K562 (cell line): ENCODE data around the gene NOLC1. TPM values are rescaled to one million over a fixed set of nuclear protein-coding genes. Genes with fewer than 3 reads are reported as not detected.

ENCODE experiments used
- ATAC-seq: fragments of 200-7000 bp; cut with Tn5 transposase; 3 replicates; pipeline ENCODE4 v1.9.1; 2020; ENCODE audit warnings: moderate library complexity
- BruUV-seq: library from RNA; stranded (reverse); fragments of 400-500 nt; replicated peaks from 2 replicates; lab custom pipeline; 2021; lab: Mats Ljungman, UMichigan
- CTCF ChIA-PET: fragments of 300-600 bp; formaldehyde crosslinking; extraction: SDS; loops from one replicate; lab custom pipeline; 2021; ENCODE audit warnings: low intra/inter-chr PET ratio; lab: Yijun Ruan, JAX
- POLR2A ChIA-PET: fragments of 300-600, 350-650 bp; sonication (Branson Sonifier 250); formaldehyde crosslinking; extraction: SDS; loops from one replicate; lab custom pipeline; 2021; ENCODE audit warnings: antibody characterized with exemption, inconsistent platforms; lab: Yijun Ruan, JAX
- DNase-seq, 4 experiments: peaks; one replicate each; pipeline versions ENCODE4 v3.0.0 to v3.0.0-alpha.2; 2011 to 2018; ENCODE audit warnings: low spot score in 3 of 4, mixed read lengths in 3 of 4; ENCODE audit errors: extremely low read depth in 1 of 4
- FAIRE-seq: peaks from 2 replicates; lab custom pipeline; 2011; peaks lifted over from hg19 to GRCh38; lab: Jason Lieb, UNC
- H2AFZ ChIP-seq: 2 replicates; pipeline ENCODE4 v1.6.0; 2011; ENCODE audit warnings: low read depth, low read length, control low read depth, inconsistent platforms
- H3K27ac ChIP-seq: fragments of 200-600 bp; 3 replicates; pipeline ENCODE4 v1.8.0; 2011; ENCODE audit warnings: low read depth, mild to moderate bottlenecking, control low read depth, inconsistent platforms, low read length, moderate library complexity, mixed read lengths; ENCODE audit errors: extremely low read depth
- H3K27me3 ChIP-seq, 2 experiments: fragments of 300-600 bp in 1 of 2; 2 replicates in 1 of 2; 3 replicates in 1 of 2; pipeline versions ENCODE4 v1.6.0 to v1.8.0; 2011; ENCODE audit warnings: inconsistent platforms in 2 of 2, low read length in 2 of 2, mild to moderate bottlenecking in 1 of 2, mixed read lengths in 1 of 2, moderate library complexity in 1 of 2; ENCODE audit not compliant: control insufficient read depth in 2 of 2, insufficient read depth in 2 of 2
- H3K36me3 ChIP-seq: fragments of 300-600 bp; 3 replicates; pipeline ENCODE4 v1.8.0; 2011; ENCODE audit warnings: mild to moderate bottlenecking, low read length, inconsistent platforms; ENCODE audit not compliant: control insufficient read depth, insufficient read depth
- H3K4me1 ChIP-seq, 2 experiments: fragments of 200-600 bp in 1 of 2; replicated peaks in 1 of 2; 2 replicates in 1 of 2; 3 replicates in 1 of 2; pipeline versions ENCODE4 v1.5.1 to v1.8.0; 2011; ENCODE audit warnings: inconsistent platforms in 2 of 2, low read length in 2 of 2, mild to moderate bottlenecking in 1 of 2, mixed read lengths in 1 of 2, moderate library complexity in 1 of 2; ENCODE audit not compliant: control insufficient read depth in 2 of 2, insufficient read depth in 2 of 2
- H3K4me2 ChIP-seq: 2 replicates; pipeline ENCODE4 v1.6.1; 2011; ENCODE audit warnings: low read length, control low read depth, inconsistent platforms, mixed read lengths; ENCODE audit not compliant: insufficient read depth
- H3K4me3 ChIP-seq: fragments of 200-600 bp; sonication (generic), shearing (Covaris generic); 2 replicates; pipeline ENCODE4 v1.5.1; 2016; ENCODE audit warnings: control low read depth, inconsistent platforms
- H3K79me2 ChIP-seq: fragments of 200-600 bp; 3 replicates; pipeline ENCODE4 v1.8.0; 2011; ENCODE audit warnings: low read length, inconsistent platforms; ENCODE audit not compliant: control insufficient read depth, insufficient read depth
- H3K9ac ChIP-seq, 2 experiments: 2 replicates each; pipeline versions ENCODE4 v1.6.0 to v1.6.1; 2011; ENCODE audit warnings: low read depth in 2 of 2, low read length in 2 of 2, control low read depth in 1 of 2, inconsistent platforms in 1 of 2, mild to moderate bottlenecking in 1 of 2, mixed read lengths in 1 of 2; ENCODE audit not compliant: insufficient read depth in 1 of 2
- H3K9me1 ChIP-seq: one replicate; pipeline ENCODE4 v1.6.0; 2011; ENCODE audit warnings: inconsistent platforms, mild to moderate bottlenecking, low read length, moderate library complexity; ENCODE audit not compliant: control insufficient read depth, insufficient read depth
- H3K9me3 ChIP-seq: replicated peaks from 2 replicates; pipeline ENCODE4 v1.5.1; 2011; ENCODE audit warnings: low read depth, low read length, inconsistent platforms; ENCODE audit not compliant: control insufficient read depth, insufficient read depth
- H4K20me1 ChIP-seq: replicated peaks from 2 replicates; pipeline ENCODE4 v1.6.1; 2011; ENCODE audit warnings: low read length, inconsistent platforms, mixed read lengths; ENCODE audit not compliant: control insufficient read depth, insufficient read depth
- CBFA2T3 ChIP-seq: fragments of 450-650 bp; IDR thresholded peaks from 2 replicates; pipeline ENCODE4 v1.6.1; 2017
- CEBPB ChIP-seq: fragments of 450-650 bp; IDR thresholded peaks from 2 replicates; pipeline ENCODE4 v1.6.1; 2016; ENCODE audit warnings: missing genetic modification characterization, missing compliant biosample characterization
- NR2C2 ChIP-seq, 2 experiments: fragments of 200-800 bp in 1 of 2; sonication (Bioruptor generic) in 1 of 2; sonication (generic) in 1 of 2; formaldehyde crosslinking in 1 of 2; IDR thresholded peaks; 2 replicates each; pipeline versions ENCODE4 v1.6.1 to v1.8.0; 2016 to 2022; ENCODE audit warnings: mild to moderate bottlenecking in 1 of 2, missing compliant biosample characterization in 1 of 2, missing genetic modification characterization in 1 of 2, missing genetic modification reagents in 1 of 2
- SRSF3 ChIP-seq: fragments of 200-400 bp; formaldehyde crosslinking; IDR thresholded peaks from 2 replicates; pipeline ENCODE4 v1.6.1; 2016; ENCODE audit warnings: mild to moderate bottlenecking, low read length, moderate library complexity; ENCODE audit not compliant: insufficient read depth
- TRIM28 ChIP-seq: fragments of 450-650 bp; IDR thresholded peaks from 2 replicates; pipeline ENCODE4 v1.6.1; 2017
- XRCC4 ChIP-seq: IDR thresholded peaks from one replicate; pipeline ENCODE4 v1.6.1; 2011; ENCODE audit not compliant: insufficient read depth, insufficient read length; ENCODE audit errors: extremely low read depth
- ZFPM2 ChIP-seq: fragments of 250-450 bp; sonication (Bioruptor Pico); IDR thresholded peaks from 2 replicates; pipeline ENCODE4 v1.5.1; 2022; ENCODE audit warnings: mild to moderate bottlenecking
- WGBS: fragments of 100-300 bp; shearing (Covaris generic); methylation state at CpG from one replicate; pipeline ENCODE4 v1.1.6; 2016; ENCODE audit warnings: low coverage, mixed read lengths; ENCODE audit not compliant: insufficient coverage; ENCODE audit errors: missing lambda C conversion rate; 5-methylcytosine and 5-hydroxymethylcytosine counted together
- in situ Hi-C: fragments of 300-500 bp; cut with MboI; formaldehyde crosslinking; loops from 4 replicates; pipeline ENCODE4 v1.15.0; 2018; ENCODE audit warnings: inconsistent platforms, mixed read lengths
- intact Hi-C: fragments of 100-400 bp; cut with micrococcal nuclease; formaldehyde crosslinking; loops from 2 replicates; pipeline ENCODE4 v1.14.2; 2022
- polyA plus RNA-seq, 8 experiments: library from polyadenylated mRNA; depleted of rRNA in 4 of 8; stranded (reverse) in 5 of 8; unstranded in 3 of 8; fragments of >200 nt; fragmentation: Nextera tagmentation in 2 of 8; fragmentation: Illumina TruSeq in 1 of 8; extraction: Ambion mirVana in 2 of 8; extraction: Trizol in 1 of 8; gene quantifications; 2 replicates each; pipeline versions ENCODE4 v1.2.1 to v1.2.3, GENCODE V29; 2011 to 2014; ENCODE audit warnings: inconsistent platforms in 1 of 8, missing spikeins in 1 of 8
- total RNA-seq, 7 experiments: library from RNA; depleted of rRNA in 6 of 7; stranded (reverse); fragments of >200 nt in 6 of 7; fragmentation: Illumina TruSeq in 2 of 7; extraction: Trizol in 2 of 7; gene quantifications; 2 replicates each; pipeline versions ENCODE4 v1.2.1 to v1.2.3, GENCODE V29; 2011 to 2021; ENCODE audit warnings: low replicate concordance in 1 of 7
- TF ChIP-seq, protein P1 (sequence below): fragments of 200-800 bp; sonication (Bioruptor generic); IDR thresholded peaks from 2 replicates; pipeline ENCODE4 v1.6.1; 2016; ENCODE audit warnings: missing genetic modification characterization, missing compliant biosample characterization

NOLC1 gene
- total and polyA plus RNA-seq, 9 of the 15 experiments (the other 6 are each of a cell fraction or from before 2014, with no cell fraction given), result 102 to 310 (median 165) TPM

DNA sequence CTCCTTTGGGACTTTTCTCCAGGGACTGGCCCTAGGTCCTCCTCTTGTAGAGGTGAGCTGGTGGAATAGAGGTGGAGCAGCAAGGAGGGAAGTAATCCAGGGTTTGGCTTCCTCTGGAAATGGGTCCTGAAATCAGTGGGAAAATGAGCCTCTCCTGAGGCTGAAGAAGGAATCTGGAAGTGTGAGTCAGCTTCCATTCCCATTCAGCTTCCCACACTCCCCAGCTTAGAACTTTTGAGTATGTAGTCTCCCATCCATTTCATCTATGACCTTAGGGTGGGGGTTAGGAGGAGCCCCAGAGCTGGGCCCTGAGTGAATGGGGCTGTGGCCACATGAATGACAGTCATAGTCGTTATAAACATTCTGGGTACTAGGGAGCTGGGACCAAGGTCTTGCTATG is 49.8 kb upstream of the NOLC1 start:
- no peak overlapping the region for H3K27ac ChIP-seq
- in situ Hi-C loops (no loop called here), intact Hi-C loops (no loop called here)
- no peak overlapping the region for H3K4me2 ChIP-seq
- no peak overlapping the region for H2AFZ ChIP-seq
- BruUV-seq, result no TSS peak
- FAIRE-seq (no peak), ATAC-seq (no peak), DNase-seq (no peak)
- H3K9me1 ChIP-seq, result no peaks in the 10 kb centered on the region
- H3K4me1 ChIP-seq, result no peaks in the 10 kb centered on the region; a peak in 2 of 5 replicates
- no peak overlapping the region for H3K4me3 ChIP-seq
- WGBS, result 25% methylated on average over 1 of the region's 1 CpG
- TF ChIP-seq SRSF3 (no peak), CEBPB (tag) (no peak), CBFA2T3 (no peak), ZFPM2 (CRISPR knock-in tag) (no peak), NR2C2 (CRISPR knock-in tag; IDR thresholded peaks at IDR 0.05) (no peak), NR2C2 (tag; IDR thresholded peaks at IDR 0.05) (no peak), XRCC4 (no peak), TRIM28 (no peak)
- TF ChIP-seq, protein P1, sequence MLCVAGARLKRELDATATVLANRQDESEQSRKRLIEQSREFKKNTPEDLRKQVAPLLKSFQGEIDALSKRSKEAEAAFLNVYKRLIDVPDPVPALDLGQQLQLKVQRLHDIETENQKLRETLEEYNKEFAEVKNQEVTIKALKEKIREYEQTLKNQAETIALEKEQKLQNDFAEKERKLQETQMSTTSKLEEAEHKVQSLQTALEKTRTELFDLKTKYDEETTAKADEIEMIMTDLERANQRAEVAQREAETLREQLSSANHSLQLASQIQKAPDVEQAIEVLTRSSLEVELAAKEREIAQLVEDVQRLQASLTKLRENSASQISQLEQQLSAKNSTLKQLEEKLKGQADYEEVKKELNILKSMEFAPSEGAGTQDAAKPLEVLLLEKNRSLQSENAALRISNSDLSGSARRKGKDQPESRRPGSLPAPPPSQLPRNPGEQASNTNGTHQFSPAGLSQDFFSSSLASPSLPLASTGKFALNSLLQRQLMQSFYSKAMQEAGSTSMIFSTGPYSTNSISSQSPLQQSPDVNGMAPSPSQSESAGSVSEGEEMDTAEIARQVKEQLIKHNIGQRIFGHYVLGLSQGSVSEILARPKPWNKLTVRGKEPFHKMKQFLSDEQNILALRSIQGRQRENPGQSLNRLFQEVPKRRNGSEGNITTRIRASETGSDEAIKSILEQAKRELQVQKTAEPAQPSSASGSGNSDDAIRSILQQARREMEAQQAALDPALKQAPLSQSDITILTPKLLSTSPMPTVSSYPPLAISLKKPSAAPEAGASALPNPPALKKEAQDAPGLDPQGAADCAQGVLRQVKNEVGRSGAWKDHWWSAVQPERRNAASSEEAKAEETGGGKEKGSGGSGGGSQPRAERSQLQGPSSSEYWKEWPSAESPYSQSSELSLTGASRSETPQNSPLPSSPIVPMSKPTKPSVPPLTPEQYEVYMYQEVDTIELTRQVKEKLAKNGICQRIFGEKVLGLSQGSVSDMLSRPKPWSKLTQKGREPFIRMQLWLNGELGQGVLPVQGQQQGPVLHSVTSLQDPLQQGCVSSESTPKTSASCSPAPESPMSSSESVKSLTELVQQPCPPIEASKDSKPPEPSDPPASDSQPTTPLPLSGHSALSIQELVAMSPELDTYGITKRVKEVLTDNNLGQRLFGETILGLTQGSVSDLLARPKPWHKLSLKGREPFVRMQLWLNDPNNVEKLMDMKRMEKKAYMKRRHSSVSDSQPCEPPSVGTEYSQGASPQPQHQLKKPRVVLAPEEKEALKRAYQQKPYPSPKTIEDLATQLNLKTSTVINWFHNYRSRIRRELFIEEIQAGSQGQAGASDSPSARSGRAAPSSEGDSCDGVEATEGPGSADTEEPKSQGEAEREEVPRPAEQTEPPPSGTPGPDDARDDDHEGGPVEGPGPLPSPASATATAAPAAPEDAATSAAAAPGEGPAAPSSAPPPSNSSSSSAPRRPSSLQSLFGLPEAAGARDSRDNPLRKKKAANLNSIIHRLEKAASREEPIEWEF (CRISPR knock-in tag), result no peak
- H3K9me3 ChIP-seq, result no peaks in the 10 kb centered on the region
- H3K79me2 ChIP-seq, result no peaks in the 10 kb centered on the region
- POLR2A ChIA-PET, result interaction anchor here (1.1 to 4.6 kb wide), 3 partner anchors 9 to 13 kb away, joined by 3 to 27 read pairs (median 4); no protein-coding TSS in a partner anchor
- no peak overlapping the region for H3K9ac ChIP-seq
- H4K20me1 ChIP-seq, result no peaks in the 10 kb centered on the region
- H3K27me3 ChIP-seq, result no peaks in the 10 kb centered on the region
- CTCF ChIA-PET, result no interaction called here
- H3K36me3 ChIP-seq, result peaks cover 20% of the 10 kb centered on the region; the same call in 2 of the 3 replicates
